ENCODE data around the gene DDA1.

Gene DDA1

GRCh38 chr19:17370026-17370587, 60.7 kb downstream of the DDA1 start:
- DNase-seq: no peak
- H3K36me3 ChIP-seq (replicated peaks): no peaks in the 10 kb centered on the region
- in situ Hi-C loops (cut with HindIII; ENCODE audit: low pct_ligation_motif_present, low sequenced_read_pairs): no loop called here
- TF ChIP-seq, protein P1, sequence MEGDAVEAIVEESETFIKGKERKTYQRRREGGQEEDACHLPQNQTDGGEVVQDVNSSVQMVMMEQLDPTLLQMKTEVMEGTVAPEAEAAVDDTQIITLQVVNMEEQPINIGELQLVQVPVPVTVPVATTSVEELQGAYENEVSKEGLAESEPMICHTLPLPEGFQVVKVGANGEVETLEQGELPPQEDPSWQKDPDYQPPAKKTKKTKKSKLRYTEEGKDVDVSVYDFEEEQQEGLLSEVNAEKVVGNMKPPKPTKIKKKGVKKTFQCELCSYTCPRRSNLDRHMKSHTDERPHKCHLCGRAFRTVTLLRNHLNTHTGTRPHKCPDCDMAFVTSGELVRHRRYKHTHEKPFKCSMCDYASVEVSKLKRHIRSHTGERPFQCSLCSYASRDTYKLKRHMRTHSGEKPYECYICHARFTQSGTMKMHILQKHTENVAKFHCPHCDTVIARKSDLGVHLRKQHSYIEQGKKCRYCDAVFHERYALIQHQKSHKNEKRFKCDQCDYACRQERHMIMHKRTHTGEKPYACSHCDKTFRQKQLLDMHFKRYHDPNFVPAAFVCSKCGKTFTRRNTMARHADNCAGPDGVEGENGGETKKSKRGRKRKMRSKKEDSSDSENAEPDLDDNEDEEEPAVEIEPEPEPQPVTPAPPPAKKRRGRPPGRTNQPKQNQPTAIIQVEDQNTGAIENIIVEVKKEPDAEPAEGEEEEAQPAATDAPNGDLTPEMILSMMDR (IDR thresholded peaks at IDR 0.05; ENCODE audit: low read depth, low read length, missing control alignments): no peak
- H3K27me3 ChIP-seq (replicated peaks): no peaks in the 10 kb centered on the region
- H3K27ac ChIP-seq: no peak overlapping the region
- no peak overlapping the region for H3K4me3 ChIP-seq (ENCODE audit: low read depth, low read length)
